NB4 (cell line): ENCODE measurements around the gene PHLDB3.
"Not testable (repeated sequence)": the region's sequence is repeated elsewhere in the genome, so short reads cannot be mapped to it uniquely, and the experiment has no call there.

Experiments
- DNase-seq: peaks from one replicate; pipeline ENCODE4 v3.0.0; 2010; ENCODE audit warnings: low read depth
- H3K4me3 ChIP-seq: one replicate; pipeline ENCODE4 v1.5.1; 2011; ENCODE audit warnings: mild to moderate bottlenecking, low read depth, low read length, moderate library complexity
- MYC ChIP-seq: IDR thresholded peaks from 2 replicates; pipeline ENCODE4 v1.6.1; 2011; ENCODE audit warnings: low read depth, low read length
- POLR2A ChIP-seq: IDR thresholded peaks from 2 replicates; pipeline ENCODE4 v1.6.1; 2011; ENCODE audit warnings: mild to moderate bottlenecking; ENCODE audit not compliant: insufficient read length; ENCODE audit errors: extremely low read depth
- TF ChIP-seq, protein P1 (sequence below): IDR thresholded peaks from one replicate; pipeline ENCODE4 v1.5.1; 2012; ENCODE audit warnings: low read depth, low read length
- TF ChIP-seq, protein P2 (sequence below): IDR thresholded peaks from 2 replicates; pipeline ENCODE4 v1.6.1; 2011; ENCODE audit warnings: low read depth, low read length

PHLDB3 gene

DNA sequence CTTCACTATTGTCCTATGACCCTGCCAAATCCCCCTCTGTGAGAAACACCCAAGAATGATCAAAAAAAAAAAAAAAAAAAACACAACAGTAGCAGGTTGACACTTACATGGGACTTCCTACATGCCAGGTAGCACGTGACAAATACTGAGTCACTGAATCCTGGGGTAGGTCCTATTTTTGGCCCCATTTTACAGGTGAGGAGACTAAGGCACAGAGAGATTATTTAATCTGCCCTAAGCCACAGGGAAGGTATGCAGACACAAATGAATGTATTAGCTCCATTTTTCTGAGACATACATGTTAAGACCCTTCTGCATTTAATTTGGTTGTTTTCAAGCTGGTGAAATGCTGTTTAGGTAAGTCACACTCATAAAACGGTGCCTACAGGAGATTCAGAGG, 44.2 kb upstream of the PHLDB3 start:
- no peak for DNase-seq
- no peak for TF ChIP-seq MYC
- TF ChIP-seq, protein P1, sequence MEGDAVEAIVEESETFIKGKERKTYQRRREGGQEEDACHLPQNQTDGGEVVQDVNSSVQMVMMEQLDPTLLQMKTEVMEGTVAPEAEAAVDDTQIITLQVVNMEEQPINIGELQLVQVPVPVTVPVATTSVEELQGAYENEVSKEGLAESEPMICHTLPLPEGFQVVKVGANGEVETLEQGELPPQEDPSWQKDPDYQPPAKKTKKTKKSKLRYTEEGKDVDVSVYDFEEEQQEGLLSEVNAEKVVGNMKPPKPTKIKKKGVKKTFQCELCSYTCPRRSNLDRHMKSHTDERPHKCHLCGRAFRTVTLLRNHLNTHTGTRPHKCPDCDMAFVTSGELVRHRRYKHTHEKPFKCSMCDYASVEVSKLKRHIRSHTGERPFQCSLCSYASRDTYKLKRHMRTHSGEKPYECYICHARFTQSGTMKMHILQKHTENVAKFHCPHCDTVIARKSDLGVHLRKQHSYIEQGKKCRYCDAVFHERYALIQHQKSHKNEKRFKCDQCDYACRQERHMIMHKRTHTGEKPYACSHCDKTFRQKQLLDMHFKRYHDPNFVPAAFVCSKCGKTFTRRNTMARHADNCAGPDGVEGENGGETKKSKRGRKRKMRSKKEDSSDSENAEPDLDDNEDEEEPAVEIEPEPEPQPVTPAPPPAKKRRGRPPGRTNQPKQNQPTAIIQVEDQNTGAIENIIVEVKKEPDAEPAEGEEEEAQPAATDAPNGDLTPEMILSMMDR = no peak
- TF ChIP-seq, protein P2, sequence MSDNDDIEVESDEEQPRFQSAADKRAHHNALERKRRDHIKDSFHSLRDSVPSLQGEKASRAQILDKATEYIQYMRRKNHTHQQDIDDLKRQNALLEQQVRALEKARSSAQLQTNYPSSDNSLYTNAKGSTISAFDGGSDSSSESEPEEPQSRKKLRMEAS = no peak
- no peak for TF ChIP-seq POLR2A
- no peak overlapping the region for H3K4me3 ChIP-seq

DNA sequence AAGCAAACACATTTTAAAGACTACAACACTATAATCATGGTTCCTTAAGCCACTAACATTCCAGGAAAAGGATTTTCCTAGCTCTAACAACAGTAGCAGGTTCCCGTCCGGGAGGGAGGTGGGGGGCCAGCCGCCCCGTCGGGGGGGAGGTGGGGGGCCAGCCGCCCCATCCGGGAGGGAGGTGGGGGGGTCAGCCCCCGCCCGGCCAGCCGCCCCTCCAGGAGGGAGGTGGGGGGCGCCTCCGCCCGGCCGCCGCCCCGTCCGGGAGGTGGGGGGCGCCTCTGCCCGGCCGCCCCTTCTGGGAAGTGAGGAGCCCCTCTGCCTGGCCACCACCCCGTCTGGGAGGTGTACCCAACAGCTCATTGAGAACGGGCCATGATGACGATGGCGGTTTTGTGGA, 43.4 kb upstream of the PHLDB3 start:
- DNase-seq = not testable (repeated sequence)

DNA sequence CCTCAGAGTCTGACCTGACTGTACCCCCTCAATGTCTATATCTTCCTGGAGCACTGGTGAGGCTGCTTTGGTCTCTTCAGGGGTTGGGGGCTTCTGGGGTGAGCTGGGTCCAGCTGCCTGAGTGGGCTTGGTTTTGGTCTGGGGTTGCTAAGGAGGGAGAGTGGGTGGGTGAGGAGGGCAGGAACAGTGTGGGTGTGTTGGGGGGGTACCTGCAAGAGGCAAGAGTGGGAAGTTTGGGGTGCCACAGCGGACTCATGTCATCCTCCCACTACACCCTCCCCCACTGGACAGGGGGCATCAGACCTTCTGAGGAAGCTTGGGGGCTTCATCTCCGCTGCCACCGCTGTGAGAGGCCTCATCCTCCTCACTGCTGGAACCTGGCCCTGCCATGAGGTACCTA, 42.0 kb upstream of the PHLDB3 start:
- no peak for TF ChIP-seq MYC
- DNase-seq = no peak
- no peak overlapping the region for H3K4me3 ChIP-seq

More for the DNA sequence above, 43.4 kb upstream of the PHLDB3 start:
- not testable (repeated sequence) for H3K4me3 ChIP-seq

DNA sequence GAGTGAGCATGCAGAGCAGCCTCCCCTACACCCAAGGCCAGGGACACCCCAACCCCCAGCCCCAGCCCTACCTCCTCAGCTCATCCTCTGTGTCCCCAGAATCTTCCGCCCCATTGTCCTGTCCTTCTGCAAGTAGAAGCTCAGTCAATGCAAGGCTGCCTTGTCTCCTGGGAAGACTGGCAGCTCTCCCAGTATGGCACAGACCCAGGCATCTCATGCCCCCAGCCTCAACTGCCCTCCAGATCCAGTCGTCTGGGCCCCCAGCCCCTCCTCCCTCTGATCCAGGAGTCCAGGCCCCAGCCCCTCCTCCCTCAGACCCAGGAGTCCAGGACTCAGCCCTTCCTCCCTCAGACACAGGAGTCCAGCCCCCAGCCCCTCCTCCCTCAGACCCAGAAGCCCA, 41.4 kb upstream of the PHLDB3 start:
- no peak overlapping the region for H3K4me3 ChIP-seq
- TF ChIP-seq, protein P2 = no peak
- TF ChIP-seq MYC (no peak), POLR2A (no peak)
- TF ChIP-seq, protein P1 = no peak
- no peak for DNase-seq

DNA sequence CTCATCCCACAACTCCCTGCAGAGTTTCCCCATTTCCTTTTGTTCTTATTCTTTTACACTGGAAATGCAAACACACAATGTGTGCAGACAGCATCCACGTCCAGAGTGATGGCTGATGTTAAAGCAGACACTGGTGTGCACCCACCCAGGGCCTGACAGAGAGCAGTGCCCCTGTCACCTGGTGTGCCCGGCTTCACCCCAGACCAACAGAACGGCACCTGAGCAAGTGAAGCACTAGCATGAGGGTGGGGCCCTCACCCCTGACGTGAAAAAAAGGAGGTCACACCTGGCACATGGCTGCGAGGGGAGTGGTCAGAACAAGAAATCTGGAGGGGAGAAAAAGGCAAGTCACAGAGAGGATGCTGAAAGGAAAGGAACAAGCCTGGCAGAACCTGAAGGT, 40.7 kb upstream of the PHLDB3 start:
- TF ChIP-seq, protein P1 = no peak
- TF ChIP-seq POLR2A = no peak
- TF ChIP-seq MYC = no peak
- TF ChIP-seq, protein P2 = no peak
- H3K4me3 ChIP-seq = no peak overlapping the region
- no peak for DNase-seq

DNA sequence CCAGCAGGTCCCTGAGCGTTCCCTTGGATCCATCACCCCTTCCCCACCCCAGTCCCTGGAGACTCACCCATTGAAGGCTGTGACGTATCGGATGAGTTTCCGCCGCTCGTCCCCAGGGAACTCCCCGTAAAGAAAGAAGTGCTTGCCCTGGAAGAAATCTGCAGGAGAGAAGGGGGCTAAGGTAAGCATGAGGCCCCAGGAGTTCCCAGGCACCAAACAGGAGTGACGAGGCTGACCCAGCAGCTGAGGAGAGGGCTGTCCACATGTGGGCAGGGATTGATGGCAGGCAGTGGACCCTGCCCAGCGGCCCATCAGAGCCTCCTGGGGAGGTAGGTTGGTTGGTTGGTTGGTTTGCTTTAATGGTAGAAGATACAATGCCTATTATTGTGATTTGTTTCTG, 39.5 kb upstream of the PHLDB3 start:
- DNase-seq = no peak
- TF ChIP-seq POLR2A (no peak), MYC (no peak)
- TF ChIP-seq, protein P1 = no peak
- TF ChIP-seq, protein P2 = no peak
- no peak overlapping the region for H3K4me3 ChIP-seq

DNA sequence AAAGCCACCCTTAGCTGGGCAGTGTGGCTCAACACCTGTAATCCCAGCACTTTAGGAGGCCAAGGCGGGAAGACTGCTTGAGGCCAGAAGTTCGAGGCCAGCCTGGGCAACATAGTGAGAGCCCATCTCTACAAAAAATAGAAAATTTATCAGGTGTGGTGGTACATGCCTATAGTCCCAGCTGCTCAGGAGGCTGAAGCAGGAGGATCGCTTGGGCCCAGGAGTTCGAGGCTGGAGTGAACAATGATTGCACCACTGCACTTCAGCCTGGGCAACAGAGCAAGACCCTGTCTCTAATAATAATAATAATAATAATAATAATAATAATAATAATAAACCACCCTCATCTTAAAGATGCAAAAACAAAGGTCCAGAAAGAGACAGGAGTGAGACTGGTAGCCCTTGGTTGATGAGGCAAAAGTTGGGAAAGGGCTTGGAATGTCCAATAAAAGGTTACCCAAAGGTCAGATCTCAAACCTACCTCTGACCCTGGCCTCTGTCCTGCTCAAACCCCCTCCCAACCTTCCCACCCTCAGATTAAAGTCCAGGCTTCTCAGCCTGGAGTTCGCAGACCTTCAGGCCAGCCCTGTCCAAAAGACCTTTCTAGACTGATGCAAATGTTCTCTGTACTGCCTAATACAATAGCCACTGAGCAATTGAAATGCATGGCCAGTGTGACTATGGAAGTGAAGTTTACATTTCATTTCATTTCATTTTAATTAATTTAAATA, 37.5 kb upstream of the PHLDB3 start:
- no peak overlapping the region for H3K4me3 ChIP-seq
- TF ChIP-seq, protein P1 = no peak
- TF ChIP-seq MYC = no peak
- TF ChIP-seq POLR2A = no peak
- TF ChIP-seq, protein P2 = no peak
- DNase-seq = no peak
